PC-3 (cell line): ENCODE measurements around the gene KRTAP2-3. TPM values are rescaled to one million over a fixed set of nuclear protein-coding genes. Genes with fewer than 3 reads are reported as not detected.
"Not testable (repeated sequence)": the region's sequence is repeated elsewhere in the genome, so short reads cannot be mapped to it uniquely, and the experiment has no call there.

ENCODE experiments used
- ATAC-seq: fragments of 200-7000 bp; cut with Tn5 transposase; 2 replicates; pipeline ENCODE4 v1.9.1; 2020; ENCODE audit warnings: mild to moderate bottlenecking, moderate library complexity
- BruUV-seq: library from RNA; stranded (reverse); fragments of 400-500 nt; replicated peaks from 2 replicates; lab custom pipeline; 2021; lab: Mats Ljungman, UMichigan
- CTCF ChIA-PET: fragments of 300-600 bp; sonication (Branson Sonifier 250); formaldehyde crosslinking; loops from one replicate; lab custom pipeline; 2022; ENCODE audit warnings: antibody characterized with exemption; lab: Charles Lee
- POLR2A ChIA-PET: fragments of 300-600 bp; sonication (Branson Sonifier 250); formaldehyde crosslinking; loops from one replicate; lab custom pipeline; 2022; ENCODE audit warnings: antibody characterized with exemption; ENCODE audit not compliant: unreplicated experiment; lab: Charles Lee
- DNase-seq: peaks from one replicate; pipeline ENCODE4 v3.0.0-alpha.2; 2015
- H2AFZ ChIP-seq: fragments of 300-600 bp; sonication (generic); 2 replicates; pipeline ENCODE4 v1.6.0; 2016; ENCODE audit warnings: antibody characterized with exemption, low read length
- H3F3A ChIP-seq: fragments of 300-600 bp; sonication (generic); one replicate; pipeline ENCODE4 v1.6.0; 2017; ENCODE audit warnings: antibody characterized with exemption, low read length, control low read depth, mild to moderate bottlenecking; ENCODE audit not compliant: unreplicated experiment
- H3K27ac ChIP-seq: fragments of 300-600 bp; sonication (generic); 2 replicates; pipeline ENCODE4 v1.5.1; 2016; ENCODE audit warnings: mild to moderate bottlenecking, low read length
- H3K27me3 ChIP-seq: fragments of 300-600 bp; sonication (generic); 2 replicates; pipeline ENCODE4 v1.6.1; 2016; ENCODE audit warnings: low read length, mixed read lengths
- H3K36me3 ChIP-seq: fragments of 300-600 bp; sonication (generic); 2 replicates; pipeline ENCODE4 v1.6.1; 2016; ENCODE audit warnings: low read depth, mixed run types, low read length, mixed read lengths
- H3K4me1 ChIP-seq: fragments of 300-600 bp; sonication (generic); 2 replicates; pipeline ENCODE4 v1.5.1; 2016; ENCODE audit warnings: low read length; ENCODE audit not compliant: insufficient read depth
- H3K4me2 ChIP-seq: fragments of 300-600 bp; sonication (generic); 2 replicates; pipeline ENCODE4 v1.6.0; 2016; ENCODE audit warnings: low read length
- H3K4me3 ChIP-seq: fragments of 300-600 bp; sonication (generic); 2 replicates; pipeline ENCODE4 v1.5.1; 2016; ENCODE audit warnings: mild to moderate bottlenecking, low read length, mixed read lengths
- H3K79me2 ChIP-seq: fragments of 300-600 bp; sonication (generic); 2 replicates; pipeline ENCODE4 v1.6.1; 2017; ENCODE audit warnings: low read length, mixed read lengths
- H3K9ac ChIP-seq: fragments of 300-600 bp; sonication (generic); 2 replicates; pipeline ENCODE4 v1.6.0; 2016; ENCODE audit warnings: mild to moderate bottlenecking, low read length
- H3K9me2 ChIP-seq: fragments of 300-600 bp; sonication (generic); replicated peaks from 2 replicates; pipeline ENCODE4 v1.6.1; 2016; ENCODE audit warnings: mixed run types, low read length, mixed read lengths
- H3K9me3 ChIP-seq: fragments of 300-600 bp; sonication (generic); 2 replicates; pipeline ENCODE4 v1.6.1; 2016; ENCODE audit warnings: low read length, mixed read lengths
- H4K20me1 ChIP-seq: fragments of 300-600 bp; sonication (generic); 2 replicates; pipeline ENCODE4 v1.6.1; 2016; ENCODE audit warnings: low read length, mixed read lengths
- CTCF ChIP-seq: fragments of 300-600 bp; sonication (generic); conservative IDR thresholded peaks from 2 replicates; pipeline ENCODE4 v1.5.1; 2017; ENCODE audit warnings: antibody characterized with exemption, low read depth, mild to moderate bottlenecking, low read length
- EZH2 ChIP-seq: fragments of 300-600 bp; sonication (generic); IDR thresholded peaks from one replicate; pipeline ENCODE4 v1.6.1; 2017; ENCODE audit warnings: antibody characterized with exemption, mild to moderate bottlenecking, low read length; ENCODE audit not compliant: unreplicated experiment
- EZH2phosphoT487 ChIP-seq: fragments of 300-600 bp; sonication (generic); IDR thresholded peaks from 2 replicates; pipeline ENCODE4 v1.6.1; 2018; ENCODE audit warnings: mild to moderate bottlenecking, antibody characterized with exemption, low read length, borderline replicate concordance
- intact Hi-C: fragments of 100-400 bp; cut with micrococcal nuclease; formaldehyde crosslinking; loops from 2 replicates; pipeline ENCODE4 v1.9.0; 2023
- total RNA-seq: library from RNA; depleted of rRNA; stranded (reverse); fragments of >200 nt; gene quantifications from 2 replicates; pipeline ENCODE4 v1.2.3, GENCODE V29; 2014

The KRTAP2-3 gene
- total RNA-seq, 1 experiment from 2014 or later = 10.8 TPM

- H4K20me1 ChIP-seq = no peaks in the 10 kb centered on the region
- DNase-seq (no peak), ATAC-seq (no peak)
- no peak overlapping the region for H3K4me3 ChIP-seq
- no peaks in the 10 kb centered on the region for H3K9me2 ChIP-seq
- TF ChIP-seq EZH2phosphoT487 (no peak), EZH2 (no peak), CTCF (no peak)
- H3K4me1 ChIP-seq = peaks cover 48% of the 10 kb centered on the region
- H2AFZ ChIP-seq = no peak overlapping the region
- H3K27ac ChIP-seq = no peak overlapping the region
- POLR2A ChIA-PET = no interaction called here
- CTCF ChIA-PET = no interaction called here
- intact Hi-C loops = loop anchor here (10.0 kb wide), 2 partner anchors 62 to 148 kb away; partner anchors contain the start of gene KRTAP3-1
- no peaks in the 10 kb centered on the region for H3K27me3 ChIP-seq
- no peaks in the 10 kb centered on the region for H3K79me2 ChIP-seq
- H3K9me3 ChIP-seq = no peaks in the 10 kb centered on the region
- no peaks in the 10 kb centered on the region for H3K36me3 ChIP-seq
- H3K4me2 ChIP-seq = no peak overlapping the region
- BruUV-seq = no TSS peak
- no peaks in the 10 kb centered on the region for H3F3A ChIP-seq
- H3K9ac ChIP-seq = no peak overlapping the region
Measured at GRCh38 chr17:41067281-41067680, 7.4 kb upstream of the KRTAP2-3 start.

- H3K9me3 ChIP-seq = no peaks in the 10 kb centered on the region
- no peak for TF ChIP-seq EZH2
- TF ChIP-seq CTCF = no peak
- no peak for TF ChIP-seq EZH2phosphoT487
- intact Hi-C loops = loop anchor here (10.0 kb wide), 2 partner anchors 61 to 149 kb away; partner anchors contain the start of gene KRTAP3-1
- H3K4me3 ChIP-seq = no peak within 1 kb of the TSS
- POLR2A ChIA-PET = no interaction called here
- BruUV-seq = no TSS peak
- ATAC-seq = peak; percentile 67
- no peak within 1 kb of the TSS for H3K9ac ChIP-seq
- H3K79me2 ChIP-seq = no peaks in the 10 kb centered on the region
- DNase-seq = peak; percentile 83
- no peaks in the 10 kb centered on the region for H3F3A ChIP-seq
- no peaks in the 10 kb centered on the region for H3K36me3 ChIP-seq
- no peaks in the 10 kb centered on the region for H4K20me1 ChIP-seq
- H2AFZ ChIP-seq = no peak within 1 kb of the TSS
- peaks cover 60% of the 10 kb centered on the region for H3K4me1 ChIP-seq
- 0 out of 2 replicates have a peak within 1 kb of the TSS, but pooled peaks have one; percentile 34 for H3K4me2 ChIP-seq
- CTCF ChIA-PET = no interaction called here
- H3K27me3 ChIP-seq = no peaks in the 10 kb centered on the region
- peak within 1 kb of the TSS; percentile 75 for H3K27ac ChIP-seq
- H3K9me2 ChIP-seq = no peaks in the 10 kb centered on the region
Measured at GRCh38 chr17:41065829-41066624, 6.1 kb upstream of the KRTAP2-3 start, which contains the start of gene KRTAP2-4. Gene KRTAP2-4, minus strand, starts transcription at chr17:41065879. Its CDS starts 34 bp downstream, at chr17:41065845.

GRCh38 chr17:41065016-41065689 lies 5.2 kb upstream of the KRTAP2-3 start:
- POLR2A ChIA-PET, CTCF ChIA-PET, ATAC-seq, H2AFZ ChIP-seq, BruUV-seq, H3K9me3 ChIP-seq, H3K79me2 ChIP-seq, H3K9me2 ChIP-seq, H3K9ac ChIP-seq, H3K4me3 ChIP-seq, H3K36me3 ChIP-seq, H3K4me2 ChIP-seq, H3K27me3 ChIP-seq, H3F3A ChIP-seq, H4K20me1 ChIP-seq: not testable (repeated sequence)
- peak; percentile 58 for DNase-seq
- intact Hi-C loops = loop anchor here (10.0 kb wide), 2 partner anchors 60 to 150 kb away; partner anchors contain the start of gene KRTAP3-1
- H3K27ac ChIP-seq = peak overlapping the region; percentile 43; the same call in 1 of the 2 replicates
- peaks cover 69% of the 10 kb centered on the region for H3K4me1 ChIP-seq
